Immature natural killer cell (primary cell): ENCODE results near the gene ACTN3. TPM values are rescaled to one million over a fixed set of nuclear protein-coding genes. Genes with fewer than 3 reads are reported as not detected.

Source experiments
- DNase-seq, 3 donors: peaks; one replicate each; pipeline ENCODE4 v3.0.0; 2022; ENCODE audit warnings: mixed read lengths in 1 of 3
- H3K27ac Mint-ChIP-seq, 6 donors: one replicate each; pipeline ENCODE4 v1.8.0; 2020; ENCODE audit warnings: mixed read lengths in 6 of 6, mild to moderate bottlenecking in 5 of 6, inconsistent platforms in 4 of 6, moderate library complexity in 3 of 6
- H3K27me3 Mint-ChIP-seq, 3 donors: one replicate each; pipeline ENCODE4 v1.8.0; 2020 to 2021; ENCODE audit warnings: low read depth in 3 of 3, mild to moderate bottlenecking in 3 of 3, mixed read lengths in 3 of 3, moderate library complexity in 3 of 3, inconsistent platforms in 1 of 3
- H3K36me3 Mint-ChIP-seq, 3 donors: one replicate each; pipeline ENCODE4 v1.8.0; 2020; ENCODE audit warnings: mixed read lengths in 3 of 3, inconsistent platforms in 2 of 3, mild to moderate bottlenecking in 2 of 3
- H3K4me1 Mint-ChIP-seq, 2 donors: one replicate each; pipeline ENCODE4 v1.8.0; 2020; ENCODE audit warnings: inconsistent platforms in 2 of 2, mild to moderate bottlenecking in 2 of 2, mixed read lengths in 2 of 2, moderate library complexity in 1 of 2
- H3K4me3 Mint-ChIP-seq, 5 donors: one replicate each; pipeline ENCODE4 v1.8.0; 2020; ENCODE audit warnings: mild to moderate bottlenecking in 5 of 5, mixed read lengths in 5 of 5, inconsistent platforms in 3 of 5, moderate library complexity in 3 of 5
- H3K9me3 Mint-ChIP-seq, 6 donors: one replicate each; pipeline ENCODE4 v1.8.0; 2020; ENCODE audit warnings: mild to moderate bottlenecking in 6 of 6, mixed read lengths in 6 of 6, inconsistent platforms in 4 of 6, moderate library complexity in 3 of 6
- polyA plus RNA-seq, 3 donors: library from polyadenylated mRNA; unstranded; fragments of 300-500 nt; fragmentation: Illumina TruSeq; gene quantifications; one replicate each; pipeline ENCODE4 v1.2.3, GENCODE V29; 2021

Gene ACTN3
- polyA plus RNA-seq, 3 donors from 2014 or later, result 0.07 TPM; not detected in 2

- Mint-ChIP-seq H3K9me3 (no peaks in the 10 kb centered on the region), H3K4me3 (peak overlapping the region in 2 of 5 donors; percentile 33 to 42), H3K4me1 (peaks cover 30% of the 10 kb centered on the region in 2 donors), H3K27ac (no peak overlapping the region), H3K27me3 (peaks cover 0 to 5% (median 3%) of the 10 kb centered on the region in 3 donors), H3K36me3 (peaks cover 0 to 3% (median 0%) of the 10 kb centered on the region in 3 donors)
- DNase-seq, result no peak
Observed at GRCh38 chr11:66548041-66548440, 1.3 kb downstream of the ACTN3 start.

GRCh38 chr11:66548774-66549630, 2.3 kb downstream of the ACTN3 start:
- Mint-ChIP-seq H3K27me3 (peaks cover 0 to 4% (median 3%) of the 10 kb centered on the region in 3 donors), H3K36me3 (no peaks in the 10 kb centered on the region), H3K27ac (peak overlapping the region in 2 of 6 donors; percentile 10 to 20), H3K9me3 (no peaks in the 10 kb centered on the region), H3K4me3 (peak overlapping the region in 3 of 5 donors; percentile 21 to 53 (median 39)), H3K4me1 (peaks cover 20 to 21% of the 10 kb centered on the region in 2 donors)
- no peak for DNase-seq

DNA sequence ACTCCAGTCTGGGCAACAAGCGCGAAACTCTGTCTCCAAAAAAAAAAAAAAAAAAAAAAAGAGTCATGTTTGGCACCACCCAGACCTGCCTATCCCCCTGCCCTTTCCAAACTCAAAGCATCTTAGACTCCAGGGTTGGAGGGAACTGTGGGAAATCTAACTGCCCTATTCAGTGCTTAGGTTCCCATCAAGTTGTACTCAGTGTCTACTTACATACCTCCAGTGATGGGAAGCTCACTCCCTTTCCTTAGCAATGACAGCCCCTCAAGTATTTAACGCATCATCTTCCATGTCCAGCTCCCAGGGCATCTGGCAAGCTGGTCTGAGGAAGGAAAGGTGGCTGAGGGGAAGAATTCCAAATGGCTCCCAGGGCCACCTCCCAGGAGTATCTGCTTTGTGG, 3.0 kb downstream of the ACTN3 start:
- Mint-ChIP-seq H3K27ac (no peak overlapping the region), H3K4me1 (peaks cover 14 to 15% of the 10 kb centered on the region in 2 donors), H3K36me3 (no peaks in the 10 kb centered on the region), H3K9me3 (no peaks in the 10 kb centered on the region), H3K27me3 (peaks cover 0 to 3% (median 1%) of the 10 kb centered on the region in 3 donors), H3K4me3 (no peak overlapping the region)
- no peak for DNase-seq

DNA sequence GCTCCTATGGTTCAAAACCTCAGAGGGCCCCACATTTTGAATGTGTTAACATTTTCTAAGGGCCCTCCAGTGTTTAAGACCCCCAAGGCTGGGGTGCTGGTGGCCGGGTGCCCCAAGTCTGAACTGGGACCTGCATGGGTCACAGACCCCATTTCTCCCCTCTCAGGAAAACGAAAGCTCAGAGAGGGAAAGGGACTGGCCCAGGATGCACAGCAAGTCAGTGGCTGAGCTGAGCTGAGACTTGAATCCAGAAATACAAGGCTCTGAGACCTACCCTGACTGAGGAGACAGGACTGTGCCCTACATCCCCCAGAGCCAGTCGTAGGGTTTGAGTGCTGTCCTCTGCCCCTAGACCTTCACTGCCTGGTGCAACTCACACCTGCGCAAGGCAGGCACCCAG, 4.2 kb downstream of the ACTN3 start:
- no peak overlapping the region for H3K27ac Mint-ChIP-seq
- H3K4me3 Mint-ChIP-seq, result no peak overlapping the region
- H3K27me3 Mint-ChIP-seq, result peaks cover 0 to 3% (median under 1%) of the 10 kb centered on the region in 3 donors
- DNase-seq, result no peak
- H3K36me3 Mint-ChIP-seq, result no peaks in the 10 kb centered on the region
- no peaks in the 10 kb centered on the region for H3K9me3 Mint-ChIP-seq
- H3K4me1 Mint-ChIP-seq, result peaks cover 6 to 9% of the 10 kb centered on the region in 2 donors

DNA sequence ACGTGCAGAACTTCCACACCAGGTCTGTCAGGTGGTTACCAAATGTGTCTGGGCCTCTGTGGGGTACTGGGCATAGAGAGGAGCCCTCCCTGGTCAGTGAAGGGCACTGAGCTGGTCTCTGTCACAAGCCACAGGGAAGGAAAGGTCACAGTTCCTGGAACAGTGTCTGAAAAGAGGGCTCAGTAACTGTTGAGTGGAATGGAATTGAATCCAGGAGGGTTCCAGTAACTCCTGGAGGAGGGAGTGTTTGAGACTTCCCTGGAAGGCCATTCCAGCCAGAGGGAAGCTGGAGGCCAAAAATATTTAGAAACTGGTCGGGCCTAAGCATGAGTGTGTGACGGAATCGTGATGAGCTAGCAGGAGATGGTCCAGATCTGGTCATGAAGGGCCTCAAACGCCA, 7.9 kb downstream of the ACTN3 start:
- Mint-ChIP-seq H3K27ac (no peak overlapping the region), H3K36me3 (peaks cover 0 to 4% (median 0%) of the 10 kb centered on the region in 3 donors), H3K4me3 (no peak overlapping the region), H3K27me3 (peaks cover 0 to 9% (median 0%) of the 10 kb centered on the region in 3 donors), H3K9me3 (no peaks in the 10 kb centered on the region), H3K4me1 (peaks cover 0 to 4% of the 10 kb centered on the region in 2 donors)
- DNase-seq, result no peak

DNA sequence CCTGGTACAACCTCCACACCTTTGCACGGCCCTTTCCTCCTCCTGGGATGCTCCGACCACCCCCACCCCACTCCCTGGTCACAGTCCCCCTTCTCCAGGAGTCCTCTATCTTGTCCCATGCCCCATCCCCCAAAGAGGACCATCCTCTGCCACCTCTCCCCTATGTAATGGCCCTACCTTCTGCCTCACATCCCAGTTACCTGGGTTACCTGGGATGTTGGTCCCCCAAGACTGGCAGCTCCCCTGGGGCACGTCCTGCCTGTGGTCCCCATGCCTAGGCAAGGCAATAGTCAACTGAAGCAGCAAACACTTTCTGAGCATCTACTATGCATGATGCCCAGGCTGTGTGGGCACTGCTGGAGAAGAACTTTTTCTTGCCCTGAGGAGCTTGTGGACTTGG, 8.7 kb downstream of the ACTN3 start:
- Mint-ChIP-seq H3K4me3 (no peak overlapping the region), H3K9me3 (no peaks in the 10 kb centered on the region), H3K36me3 (peaks cover 0 to 4% (median 0%) of the 10 kb centered on the region in 3 donors), H3K27ac (no peak overlapping the region), H3K27me3 (peaks cover 0 to 9% (median 0%) of the 10 kb centered on the region in 3 donors), H3K4me1 (peaks cover 0 to 4% of the 10 kb centered on the region in 2 donors)
- DNase-seq, result no peak

GRCh38 chr11:66556086-66556485, 9.4 kb downstream of the ACTN3 start:
- no peak for DNase-seq
- Mint-ChIP-seq H3K9me3 (no peaks in the 10 kb centered on the region), H3K27me3 (peaks cover 0 to 11% (median 0%) of the 10 kb centered on the region in 3 donors), H3K27ac (no peak overlapping the region), H3K4me1 (peaks cover 0 to 4% of the 10 kb centered on the region in 2 donors), H3K36me3 (peaks cover 0 to 4% (median 0%) of the 10 kb centered on the region in 3 donors), H3K4me3 (no peak overlapping the region)

- no peak for DNase-seq
- Mint-ChIP-seq H3K9me3 (no peaks in the 10 kb centered on the region), H3K27ac (no peak overlapping the region), H3K27me3 (peaks cover 0 to 11% (median 0%) of the 10 kb centered on the region in 3 donors), H3K4me3 (no peak overlapping the region), H3K4me1 (peaks cover 0 to 4% of the 10 kb centered on the region in 2 donors), H3K36me3 (peaks cover 0 to 4% (median 0%) of the 10 kb centered on the region in 3 donors)
Observed at GRCh38 chr11:66557733-66558326, 11.1 kb downstream of the ACTN3 start.

DNA sequence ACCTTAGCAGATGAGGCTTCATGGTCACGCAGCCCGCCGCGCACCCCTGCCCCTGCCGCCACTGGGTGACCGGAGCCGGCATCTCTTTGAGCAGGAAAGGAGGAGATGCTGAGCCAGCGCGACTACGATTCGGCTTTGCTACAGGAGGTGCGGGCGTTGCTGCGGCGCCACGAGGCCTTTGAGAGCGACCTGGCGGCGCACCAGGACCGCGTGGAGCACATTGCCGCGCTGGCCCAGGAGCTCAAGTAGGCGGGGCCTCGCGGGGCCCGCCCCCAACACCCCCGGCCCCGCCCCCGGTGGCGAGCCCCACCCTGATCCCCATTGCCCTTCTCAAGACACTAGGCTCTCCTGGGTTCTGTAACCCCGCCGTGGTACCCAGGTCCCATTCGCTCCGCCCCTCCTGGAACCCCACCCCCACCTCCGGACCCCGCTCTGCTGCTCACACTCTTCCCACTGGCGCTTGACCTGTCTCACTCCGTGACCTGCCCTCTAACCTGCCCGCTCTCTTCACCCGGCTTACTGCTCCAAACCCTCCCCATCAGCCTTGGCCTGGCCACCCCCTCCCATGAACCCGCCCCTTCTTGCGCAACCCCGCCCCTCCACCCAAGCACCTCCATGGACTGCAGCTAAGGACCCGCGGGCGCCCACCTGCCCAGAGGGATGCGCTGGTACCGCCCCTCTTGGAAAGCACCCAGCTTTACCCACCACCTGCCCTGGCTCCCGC, 12.6 kb downstream of the ACTN3 start:
- H3K4me3 Mint-ChIP-seq, result peak overlapping the region in 1 of 5 donors; percentile 29
- H3K27ac Mint-ChIP-seq, result no peak overlapping the region
- H3K9me3 Mint-ChIP-seq, result no peaks in the 10 kb centered on the region

DNA sequence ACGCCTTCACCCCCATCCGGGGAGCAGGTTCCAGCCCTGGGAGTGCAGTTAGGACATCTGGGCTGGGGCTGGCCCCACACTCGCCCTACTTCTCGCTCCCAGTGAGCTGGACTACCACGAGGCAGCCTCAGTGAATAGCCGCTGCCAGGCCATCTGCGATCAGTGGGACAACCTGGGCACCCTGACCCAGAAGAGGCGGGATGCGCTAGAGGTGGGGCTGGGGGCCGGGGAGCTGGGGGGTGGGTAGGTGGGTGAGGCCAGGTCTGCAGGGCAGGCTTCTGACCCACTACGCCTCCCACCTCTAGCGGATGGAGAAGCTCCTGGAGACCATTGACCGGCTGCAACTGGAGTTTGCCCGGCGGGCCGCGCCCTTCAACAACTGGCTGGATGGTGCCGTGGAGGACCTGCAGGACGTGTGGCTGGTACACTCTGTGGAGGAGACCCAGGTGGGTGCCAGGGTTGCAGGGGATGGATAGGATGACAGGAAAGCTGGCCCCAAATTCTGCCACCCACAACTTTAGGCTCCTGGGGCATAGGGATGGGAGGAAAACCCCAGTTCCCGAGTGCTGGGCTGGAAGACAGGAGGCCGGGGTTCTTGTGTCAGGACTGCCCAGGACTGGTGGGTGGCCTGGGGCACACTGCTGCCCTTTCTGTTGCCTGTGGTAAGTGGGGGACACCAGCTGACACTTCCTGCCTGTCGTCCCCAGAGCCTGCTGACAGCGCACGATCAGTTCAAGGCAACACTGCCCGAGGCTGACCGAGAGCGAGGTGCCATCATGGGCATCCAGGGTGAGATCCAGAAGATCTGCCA, 13.4 kb downstream of the ACTN3 start:
- peaks cover 0 to 11% (median 0%) of the 10 kb centered on the region in 3 donors for H3K27me3 Mint-ChIP-seq
- H3K36me3 Mint-ChIP-seq, result peaks cover 0 to 4% (median 0%) of the 10 kb centered on the region in 3 donors
- H3K27ac Mint-ChIP-seq, result no peak overlapping the region
- no peak overlapping the region for H3K4me3 Mint-ChIP-seq
- H3K9me3 Mint-ChIP-seq, result no peaks in the 10 kb centered on the region
- H3K4me1 Mint-ChIP-seq, result peaks cover 0 to 4% of the 10 kb centered on the region in 2 donors
- DNase-seq, result no peak

More for the DNA sequence above, 12.6 kb downstream of the ACTN3 start:
- Mint-ChIP-seq H3K27me3 (peaks cover 0 to 11% (median 0%) of the 10 kb centered on the region in 3 donors), H3K4me1 (peaks cover 0 to 4% of the 10 kb centered on the region in 2 donors), H3K36me3 (peaks cover 0 to 4% (median 0%) of the 10 kb centered on the region in 3 donors)
- peak in 1 of 3 donors; percentile 14 for DNase-seq

GRCh38 chr11:66561178-66561974, 14.7 kb downstream of the ACTN3 start:
- H3K36me3 Mint-ChIP-seq, result peaks cover 0 to 4% (median 0%) of the 10 kb centered on the region in 3 donors
- no peak for DNase-seq
- no peak overlapping the region for H3K4me3 Mint-ChIP-seq
- no peak overlapping the region for H3K27ac Mint-ChIP-seq
- H3K27me3 Mint-ChIP-seq, result peaks cover 0 to 11% (median 0%) of the 10 kb centered on the region in 3 donors
- peaks cover 0 to 4% of the 10 kb centered on the region in 2 donors for H3K4me1 Mint-ChIP-seq
- H3K9me3 Mint-ChIP-seq, result no peaks in the 10 kb centered on the region

GRCh38 chr11:66561975-66562248, 15.2 kb downstream of the ACTN3 start:
- Mint-ChIP-seq H3K4me1 (peaks cover 0 to 5% of the 10 kb centered on the region in 2 donors), H3K9me3 (no peaks in the 10 kb centered on the region), H3K4me3 (no peak overlapping the region), H3K27ac (no peak overlapping the region), H3K27me3 (peaks cover 0 to 11% (median 0%) of the 10 kb centered on the region in 3 donors), H3K36me3 (peaks cover 0 to 4% (median 0%) of the 10 kb centered on the region in 3 donors)
- no peak for DNase-seq
